ENCODE results near the gene HSF5. TPM values are rescaled to one million over a fixed set of nuclear protein-coding genes. Genes with fewer than 3 reads are reported as not detected.
"Not testable (repeated sequence)": the region's sequence is repeated elsewhere in the genome, so short reads cannot be mapped to it uniquely, and the experiment has no call there.

Gene HSF5
- total RNA-seq, 1 donor from 2014 or later = 1.6 TPM

GRCh38 chr17:58492238-58493121 lies 4.3 kb upstream of the HSF5 start:
- intact Hi-C loops (cut with micrococcal nuclease) = no loop called here

GRCh38 chr17:58491510-58492045 lies 3.4 kb upstream of the HSF5 start:
- H3K4me1 Mint-ChIP-seq (ENCODE audit: low read depth) = peaks cover 18% of the 10 kb centered on the region
- intact Hi-C loops (cut with micrococcal nuclease) = no loop called here
- no peak overlapping the region for H3K4me3 Mint-ChIP-seq (ENCODE audit: low read depth)
- no peak overlapping the region for H3K27ac Mint-ChIP-seq
- peaks cover 76% of the 10 kb centered on the region for H3K36me3 Mint-ChIP-seq (ENCODE audit: low read depth)
- H3K9me3 Mint-ChIP-seq = no peaks in the 10 kb centered on the region
- no peaks in the 10 kb centered on the region for H3K27me3 Mint-ChIP-seq (ENCODE audit: low read depth)
- no peak for DNase-seq (ENCODE audit: low spot score)

More at GRCh38 chr17:58492238-58493121, 4.3 kb upstream of the HSF5 start:
- peaks cover 83% of the 10 kb centered on the region for H3K36me3 Mint-ChIP-seq (ENCODE audit: low read depth)
- H3K4me3 Mint-ChIP-seq (ENCODE audit: low read depth) = no peak overlapping the region
- H3K27ac Mint-ChIP-seq = peak overlapping the region; percentile 60
- no peaks in the 10 kb centered on the region for H3K9me3 Mint-ChIP-seq
- H3K4me1 Mint-ChIP-seq (ENCODE audit: low read depth) = peaks cover 18% of the 10 kb centered on the region
- no peaks in the 10 kb centered on the region for H3K27me3 Mint-ChIP-seq (ENCODE audit: low read depth)
- DNase-seq (ENCODE audit: low spot score) = no peak

GRCh38 chr17:58488428-58488890 lies 251 bp upstream of the HSF5 start:
- Mint-ChIP-seq H3K9me3 (no peaks in the 10 kb centered on the region), H3K4me3 (ENCODE audit: low read depth) (no peak overlapping the region), H3K27me3 (ENCODE audit: low read depth) (no peaks in the 10 kb centered on the region), H3K36me3 (ENCODE audit: low read depth) (peaks cover 48% of the 10 kb centered on the region), H3K27ac (no peak overlapping the region), H3K4me1 (ENCODE audit: low read depth) (peaks cover 13% of the 10 kb centered on the region)
- DNase-seq (ENCODE audit: low spot score) = no peak
- intact Hi-C loops (cut with micrococcal nuclease) = no loop called here

- Mint-ChIP-seq H3K36me3 (ENCODE audit: low read depth) (peaks cover 11% of the 10 kb centered on the region), H3K9me3 (no peaks in the 10 kb centered on the region), H3K27me3 (ENCODE audit: low read depth) (no peaks in the 10 kb centered on the region), H3K4me3 (ENCODE audit: low read depth) (no peak overlapping the region), H3K4me1 (ENCODE audit: low read depth) (no peaks in the 10 kb centered on the region), H3K27ac (no peak overlapping the region)
- no peak for DNase-seq (ENCODE audit: low spot score)
- intact Hi-C loops (cut with micrococcal nuclease) = no loop called here
Observed at GRCh38 chr17:58484600-58484999, 3.6 kb downstream of the HSF5 start.

- not testable (repeated sequence) for H3K27ac Mint-ChIP-seq, H3K9me3 Mint-ChIP-seq
Observed at GRCh38 chr17:58481798-58482197, 6.4 kb downstream of the HSF5 start.

GRCh38 chr17:58480090-58480489 lies 8.1 kb downstream of the HSF5 start:
- intact Hi-C loops (cut with micrococcal nuclease) = no loop called here
- no peaks in the 10 kb centered on the region for H3K9me3 Mint-ChIP-seq
- no peak for DNase-seq (ENCODE audit: low spot score)
- H3K36me3 Mint-ChIP-seq (ENCODE audit: low read depth) = no peaks in the 10 kb centered on the region
- H3K4me3 Mint-ChIP-seq (ENCODE audit: low read depth) = no peak overlapping the region
- no peaks in the 10 kb centered on the region for H3K27me3 Mint-ChIP-seq (ENCODE audit: low read depth)
- H3K27ac Mint-ChIP-seq = no peak overlapping the region
- no peaks in the 10 kb centered on the region for H3K4me1 Mint-ChIP-seq (ENCODE audit: low read depth)

More at GRCh38 chr17:58481798-58482197, 6.4 kb downstream of the HSF5 start:
- H3K36me3 Mint-ChIP-seq (ENCODE audit: low read depth); H3K4me3 Mint-ChIP-seq (ENCODE audit: low read depth); DNase-seq (ENCODE audit: low spot score); H3K4me1 Mint-ChIP-seq (ENCODE audit: low read depth); H3K27me3 Mint-ChIP-seq (ENCODE audit: low read depth); intact Hi-C loops (cut with micrococcal nuclease): not testable (repeated sequence)

DNA sequence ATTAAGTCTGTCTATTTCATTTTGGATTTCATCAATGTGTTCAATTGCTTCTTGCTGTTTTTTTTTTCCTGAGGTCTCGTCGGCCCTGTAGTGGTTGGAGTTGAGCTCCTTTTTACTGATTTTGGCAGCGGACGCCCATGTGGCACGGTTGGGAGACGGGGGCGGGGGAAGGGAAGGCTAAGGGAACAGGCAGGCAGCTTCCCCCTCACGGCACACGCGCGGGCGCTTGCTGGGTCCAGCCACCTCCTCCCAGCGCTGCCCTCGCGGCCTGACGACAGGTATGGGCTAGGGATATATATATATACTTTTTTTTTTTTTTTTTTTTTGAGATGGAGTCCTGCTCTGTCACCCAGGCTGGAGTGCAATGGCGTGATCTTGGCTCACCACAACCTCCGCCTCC lies 11.4 kb downstream of the HSF5 start:
- DNase-seq (ENCODE audit: low spot score) = no peak
- no peaks in the 10 kb centered on the region for H3K36me3 Mint-ChIP-seq (ENCODE audit: low read depth)
- no peaks in the 10 kb centered on the region for H3K9me3 Mint-ChIP-seq
- H3K4me1 Mint-ChIP-seq (ENCODE audit: low read depth) = no peaks in the 10 kb centered on the region
- no peak overlapping the region for H3K27ac Mint-ChIP-seq
- intact Hi-C loops (cut with micrococcal nuclease) = no loop called here
- no peaks in the 10 kb centered on the region for H3K27me3 Mint-ChIP-seq (ENCODE audit: low read depth)
- H3K4me3 Mint-ChIP-seq (ENCODE audit: low read depth) = no peak overlapping the region

GRCh38 chr17:58475985-58476384 lies 12.2 kb downstream of the HSF5 start:
- H3K27me3 Mint-ChIP-seq (ENCODE audit: low read depth) = no peaks in the 10 kb centered on the region
- H3K4me1 Mint-ChIP-seq (ENCODE audit: low read depth) = no peaks in the 10 kb centered on the region
- intact Hi-C loops (cut with micrococcal nuclease) = no loop called here
- no peak overlapping the region for H3K4me3 Mint-ChIP-seq (ENCODE audit: low read depth)
- no peaks in the 10 kb centered on the region for H3K36me3 Mint-ChIP-seq (ENCODE audit: low read depth)
- H3K27ac Mint-ChIP-seq = no peak overlapping the region
- no peaks in the 10 kb centered on the region for H3K9me3 Mint-ChIP-seq
- no peak for DNase-seq (ENCODE audit: low spot score)

- no peak overlapping the region for H3K27ac Mint-ChIP-seq
- DNase-seq (ENCODE audit: low spot score) = no peak
- H3K9me3 Mint-ChIP-seq = no peaks in the 10 kb centered on the region
- no peaks in the 10 kb centered on the region for H3K36me3 Mint-ChIP-seq (ENCODE audit: low read depth)
- H3K4me3 Mint-ChIP-seq (ENCODE audit: low read depth) = no peak overlapping the region
- intact Hi-C loops (cut with micrococcal nuclease) = no loop called here
- no peaks in the 10 kb centered on the region for H3K27me3 Mint-ChIP-seq (ENCODE audit: low read depth)
- no peaks in the 10 kb centered on the region for H3K4me1 Mint-ChIP-seq (ENCODE audit: low read depth)
Observed at GRCh38 chr17:58470356-58470755, 17.9 kb downstream of the HSF5 start.

DNA sequence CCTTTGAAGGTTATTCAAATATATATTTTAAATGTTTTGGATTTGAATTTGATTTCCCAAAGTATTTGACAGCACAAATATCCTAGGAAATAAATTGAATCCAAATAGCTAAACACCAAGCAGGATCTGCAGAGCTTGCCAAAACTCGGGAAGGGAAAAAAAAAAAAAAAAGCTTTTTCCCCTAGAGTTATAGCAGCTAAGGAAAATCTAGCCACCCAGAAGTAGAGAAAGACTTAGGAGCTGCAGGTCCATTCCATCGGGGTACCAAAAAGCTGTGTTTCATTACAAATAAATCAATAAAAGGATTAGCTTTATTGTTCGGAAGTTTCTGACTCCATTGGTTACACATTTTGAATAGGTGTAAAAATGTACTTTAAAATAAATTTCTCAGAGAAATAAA lies 19.3 kb downstream of the HSF5 start:
- Mint-ChIP-seq H3K27ac (no peak overlapping the region), H3K9me3 (no peaks in the 10 kb centered on the region), H3K27me3 (ENCODE audit: low read depth) (no peaks in the 10 kb centered on the region), H3K36me3 (ENCODE audit: low read depth) (no peaks in the 10 kb centered on the region), H3K4me1 (ENCODE audit: low read depth) (no peaks in the 10 kb centered on the region), H3K4me3 (ENCODE audit: low read depth) (no peak overlapping the region)
- no peak for DNase-seq (ENCODE audit: low spot score)
- intact Hi-C loops (cut with micrococcal nuclease) = no loop called here

GRCh38 chr17:58455491-58455890 lies 32.7 kb downstream of the HSF5 start:
- DNase-seq (ENCODE audit: low spot score) = no peak
- Mint-ChIP-seq H3K4me1 (ENCODE audit: low read depth) (no peaks in the 10 kb centered on the region), H3K27ac (no peak overlapping the region), H3K4me3 (ENCODE audit: low read depth) (no peak overlapping the region), H3K36me3 (ENCODE audit: low read depth) (no peaks in the 10 kb centered on the region), H3K27me3 (ENCODE audit: low read depth) (no peaks in the 10 kb centered on the region), H3K9me3 (no peaks in the 10 kb centered on the region)
- intact Hi-C loops (cut with micrococcal nuclease) = no loop called here

DNA sequence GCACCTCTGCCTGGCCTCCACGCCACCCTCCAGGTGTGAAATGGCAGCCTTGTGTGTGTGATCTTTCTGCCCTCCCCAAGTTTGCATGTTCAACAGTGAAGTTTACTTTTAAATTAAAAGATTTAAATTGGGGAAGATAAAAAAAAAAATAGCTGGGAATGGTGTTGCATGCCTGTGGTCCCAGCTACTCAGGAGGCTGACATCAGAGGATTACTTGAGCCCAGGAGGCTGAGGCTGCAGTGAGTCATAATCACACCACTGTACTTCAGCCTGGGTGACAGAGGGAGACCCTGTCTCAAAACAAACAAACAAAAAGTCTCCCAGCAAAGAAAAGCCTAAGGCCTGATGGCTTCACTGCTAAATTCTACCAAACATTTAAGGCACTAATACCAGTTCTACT lies 35.5 kb downstream of the HSF5 start:
- Mint-ChIP-seq H3K27me3 (ENCODE audit: low read depth) (no peaks in the 10 kb centered on the region), H3K36me3 (ENCODE audit: low read depth) (no peaks in the 10 kb centered on the region), H3K9me3 (no peaks in the 10 kb centered on the region), H3K4me3 (ENCODE audit: low read depth) (no peak overlapping the region), H3K4me1 (ENCODE audit: low read depth) (no peaks in the 10 kb centered on the region), H3K27ac (no peak overlapping the region)
- intact Hi-C loops (cut with micrococcal nuclease) = no loop called here
- no peak for DNase-seq (ENCODE audit: low spot score)

Data from activated T-helper 2 cell treated with anti-CD3 and anti-CD28 coated beads, Interferon-gamma antibody, Interleukin-2, Interleukin-4, amounts not matched to agents 10 μg/mL and 5 μg/mL and 100 μg/mL, durations not matched to agents 14 hours and 24 hours and 36 hours (primary cell).